PC-3 (cell line): ENCODE measurements around the gene RPAP2. TPM values are rescaled to one million over a fixed set of nuclear protein-coding genes. Genes with fewer than 3 reads are reported as not detected.

Experiments
- ATAC-seq: fragments of 200-7000 bp; cut with Tn5 transposase; 2 replicates; pipeline ENCODE4 v1.9.1; 2020; ENCODE audit warnings: mild to moderate bottlenecking, moderate library complexity
- BruUV-seq: library from RNA; stranded (reverse); fragments of 400-500 nt; replicated peaks from 2 replicates; lab custom pipeline; 2021; lab: Mats Ljungman, UMichigan
- CTCF ChIA-PET: fragments of 300-600 bp; sonication (Branson Sonifier 250); formaldehyde crosslinking; loops from one replicate; lab custom pipeline; 2022; ENCODE audit warnings: antibody characterized with exemption; lab: Charles Lee
- POLR2A ChIA-PET: fragments of 300-600 bp; sonication (Branson Sonifier 250); formaldehyde crosslinking; loops from one replicate; lab custom pipeline; 2022; ENCODE audit warnings: antibody characterized with exemption; ENCODE audit not compliant: unreplicated experiment; lab: Charles Lee
- DNase-seq: peaks from one replicate; pipeline ENCODE4 v3.0.0-alpha.2; 2015
- H2AFZ ChIP-seq: fragments of 300-600 bp; sonication (generic); 2 replicates; pipeline ENCODE4 v1.6.0; 2016; ENCODE audit warnings: antibody characterized with exemption, low read length
- H3F3A ChIP-seq: fragments of 300-600 bp; sonication (generic); one replicate; pipeline ENCODE4 v1.6.0; 2017; ENCODE audit warnings: antibody characterized with exemption, low read length, control low read depth, mild to moderate bottlenecking; ENCODE audit not compliant: unreplicated experiment
- H3K27ac ChIP-seq: fragments of 300-600 bp; sonication (generic); 2 replicates; pipeline ENCODE4 v1.5.1; 2016; ENCODE audit warnings: mild to moderate bottlenecking, low read length
- H3K27me3 ChIP-seq: fragments of 300-600 bp; sonication (generic); 2 replicates; pipeline ENCODE4 v1.6.1; 2016; ENCODE audit warnings: low read length, mixed read lengths
- H3K36me3 ChIP-seq: fragments of 300-600 bp; sonication (generic); 2 replicates; pipeline ENCODE4 v1.6.1; 2016; ENCODE audit warnings: low read depth, mixed run types, low read length, mixed read lengths
- H3K4me1 ChIP-seq: fragments of 300-600 bp; sonication (generic); 2 replicates; pipeline ENCODE4 v1.5.1; 2016; ENCODE audit warnings: low read length; ENCODE audit not compliant: insufficient read depth
- H3K4me2 ChIP-seq: fragments of 300-600 bp; sonication (generic); 2 replicates; pipeline ENCODE4 v1.6.0; 2016; ENCODE audit warnings: low read length
- H3K4me3 ChIP-seq: fragments of 300-600 bp; sonication (generic); 2 replicates; pipeline ENCODE4 v1.5.1; 2016; ENCODE audit warnings: mild to moderate bottlenecking, low read length, mixed read lengths
- H3K79me2 ChIP-seq: fragments of 300-600 bp; sonication (generic); 2 replicates; pipeline ENCODE4 v1.6.1; 2017; ENCODE audit warnings: low read length, mixed read lengths
- H3K9ac ChIP-seq: fragments of 300-600 bp; sonication (generic); 2 replicates; pipeline ENCODE4 v1.6.0; 2016; ENCODE audit warnings: mild to moderate bottlenecking, low read length
- H3K9me2 ChIP-seq: fragments of 300-600 bp; sonication (generic); replicated peaks from 2 replicates; pipeline ENCODE4 v1.6.1; 2016; ENCODE audit warnings: mixed run types, low read length, mixed read lengths
- H3K9me3 ChIP-seq: fragments of 300-600 bp; sonication (generic); 2 replicates; pipeline ENCODE4 v1.6.1; 2016; ENCODE audit warnings: low read length, mixed read lengths
- H4K20me1 ChIP-seq: fragments of 300-600 bp; sonication (generic); 2 replicates; pipeline ENCODE4 v1.6.1; 2016; ENCODE audit warnings: low read length, mixed read lengths
- EZH2 ChIP-seq: fragments of 300-600 bp; sonication (generic); IDR thresholded peaks from one replicate; pipeline ENCODE4 v1.6.1; 2017; ENCODE audit warnings: antibody characterized with exemption, mild to moderate bottlenecking, low read length; ENCODE audit not compliant: unreplicated experiment
- EZH2phosphoT487 ChIP-seq: fragments of 300-600 bp; sonication (generic); IDR thresholded peaks from 2 replicates; pipeline ENCODE4 v1.6.1; 2018; ENCODE audit warnings: mild to moderate bottlenecking, antibody characterized with exemption, low read length, borderline replicate concordance
- intact Hi-C: fragments of 100-400 bp; cut with micrococcal nuclease; formaldehyde crosslinking; loops from 2 replicates; pipeline ENCODE4 v1.9.0; 2023
- total RNA-seq: library from RNA; depleted of rRNA; stranded (reverse); fragments of >200 nt; gene quantifications from 2 replicates; pipeline ENCODE4 v1.2.3, GENCODE V29; 2014
- TF ChIP-seq, protein P1 (sequence below): fragments of 300-600 bp; sonication (generic); conservative IDR thresholded peaks from 2 replicates; pipeline ENCODE4 v1.5.1; 2017; ENCODE audit warnings: antibody characterized with exemption, low read depth, mild to moderate bottlenecking, low read length

The RPAP2 gene
- total RNA-seq, 1 experiment from 2014 or later, result 4.3 TPM

GRCh38 chr1:92443893-92444292, 145.0 kb downstream of the RPAP2 start:
- intact Hi-C loops, result no loop called here
- Histone ChIP-seq H3K4me1 (0 out of 2 replicates have a peak, but pooled peaks cover 7% of the 10 kb centered on the region), H3K9me2 (no peaks in the 10 kb centered on the region), H3F3A (no peaks in the 10 kb centered on the region), H2AFZ (no peak overlapping the region), H3K9me3 (no peaks in the 10 kb centered on the region), H3K4me2 (no peak overlapping the region), H3K79me2 (no peaks in the 10 kb centered on the region), H3K27me3 (no peaks in the 10 kb centered on the region), H3K27ac (no peak overlapping the region), H3K9ac (no peak overlapping the region), H4K20me1 (no peaks in the 10 kb centered on the region), H3K36me3 (no peaks in the 10 kb centered on the region), H3K4me3 (no peak overlapping the region)
- ATAC-seq (no peak), DNase-seq (no peak)
- POLR2A ChIA-PET, result no interaction called here
- TF ChIP-seq, protein P1, sequence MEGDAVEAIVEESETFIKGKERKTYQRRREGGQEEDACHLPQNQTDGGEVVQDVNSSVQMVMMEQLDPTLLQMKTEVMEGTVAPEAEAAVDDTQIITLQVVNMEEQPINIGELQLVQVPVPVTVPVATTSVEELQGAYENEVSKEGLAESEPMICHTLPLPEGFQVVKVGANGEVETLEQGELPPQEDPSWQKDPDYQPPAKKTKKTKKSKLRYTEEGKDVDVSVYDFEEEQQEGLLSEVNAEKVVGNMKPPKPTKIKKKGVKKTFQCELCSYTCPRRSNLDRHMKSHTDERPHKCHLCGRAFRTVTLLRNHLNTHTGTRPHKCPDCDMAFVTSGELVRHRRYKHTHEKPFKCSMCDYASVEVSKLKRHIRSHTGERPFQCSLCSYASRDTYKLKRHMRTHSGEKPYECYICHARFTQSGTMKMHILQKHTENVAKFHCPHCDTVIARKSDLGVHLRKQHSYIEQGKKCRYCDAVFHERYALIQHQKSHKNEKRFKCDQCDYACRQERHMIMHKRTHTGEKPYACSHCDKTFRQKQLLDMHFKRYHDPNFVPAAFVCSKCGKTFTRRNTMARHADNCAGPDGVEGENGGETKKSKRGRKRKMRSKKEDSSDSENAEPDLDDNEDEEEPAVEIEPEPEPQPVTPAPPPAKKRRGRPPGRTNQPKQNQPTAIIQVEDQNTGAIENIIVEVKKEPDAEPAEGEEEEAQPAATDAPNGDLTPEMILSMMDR, result no peak
- no peak for TF ChIP-seq EZH2
- TF ChIP-seq EZH2phosphoT487, result no peak
- CTCF ChIA-PET, result no interaction called here
- BruUV-seq, result no TSS peak

DNA sequence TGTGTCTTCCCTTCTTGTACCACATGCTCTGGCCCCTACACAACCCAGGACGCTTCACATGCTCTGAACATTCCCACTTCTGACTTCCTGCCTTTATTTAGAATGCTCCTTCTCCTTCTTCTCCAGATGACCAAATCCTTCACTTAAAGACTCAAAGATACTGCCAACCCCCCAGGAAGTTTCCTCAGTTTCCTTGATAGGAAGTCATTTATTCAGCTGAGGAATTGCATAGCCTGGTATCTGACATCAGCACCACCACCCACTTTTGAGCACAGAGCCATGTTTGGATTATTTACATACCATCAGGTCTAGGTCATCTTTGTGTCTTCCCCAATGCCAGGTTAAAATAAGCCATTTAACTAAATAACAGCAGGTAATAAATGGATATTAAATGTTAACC, 145.5 kb downstream of the RPAP2 start:
- H2AFZ ChIP-seq, result no peak overlapping the region
- ATAC-seq, result no peak
- intact Hi-C loops, result no loop called here
- H3K36me3 ChIP-seq, result no peaks in the 10 kb centered on the region
- H3K9me3 ChIP-seq, result no peaks in the 10 kb centered on the region
- H3F3A ChIP-seq, result no peaks in the 10 kb centered on the region
- no peak overlapping the region for H3K9ac ChIP-seq
- H3K79me2 ChIP-seq, result no peaks in the 10 kb centered on the region
- no peak overlapping the region for H3K4me3 ChIP-seq
- H3K4me1 ChIP-seq, result 0 out of 2 replicates have a peak, but pooled peaks cover 7% of the 10 kb centered on the region
- no peak overlapping the region for H3K27ac ChIP-seq
- no peaks in the 10 kb centered on the region for H3K27me3 ChIP-seq
- no TSS peak for BruUV-seq
- H3K9me2 ChIP-seq, result no peaks in the 10 kb centered on the region
- ChIA-PET CTCF (no interaction called here), POLR2A (no interaction called here)
- no peak overlapping the region for H3K4me2 ChIP-seq
- no peak for TF ChIP-seq EZH2
- TF ChIP-seq, protein P1, result no peak
- no peak for TF ChIP-seq EZH2phosphoT487
- H4K20me1 ChIP-seq, result no peaks in the 10 kb centered on the region
- peak; percentile 17 for DNase-seq

- no peak for ATAC-seq
- H3K27me3 ChIP-seq, result no peaks in the 10 kb centered on the region
- H3K9ac ChIP-seq, result no peak overlapping the region
- no peak for TF ChIP-seq EZH2
- TF ChIP-seq, protein P1, result no peak
- no peak for TF ChIP-seq EZH2phosphoT487
- H3K4me3 ChIP-seq, result no peak overlapping the region
- no peaks in the 10 kb centered on the region for H4K20me1 ChIP-seq
- H3F3A ChIP-seq, result no peaks in the 10 kb centered on the region
- no peaks in the 10 kb centered on the region for H3K9me2 ChIP-seq
- no peaks in the 10 kb centered on the region for H3K79me2 ChIP-seq
- BruUV-seq, result no TSS peak
- H3K9me3 ChIP-seq, result no peaks in the 10 kb centered on the region
- 0 out of 2 replicates have a peak, but pooled peaks cover 7% of the 10 kb centered on the region for H3K4me1 ChIP-seq
- no peaks in the 10 kb centered on the region for H3K36me3 ChIP-seq
- CTCF ChIA-PET, result no interaction called here
- H3K4me2 ChIP-seq, result no peak overlapping the region
- POLR2A ChIA-PET, result no interaction called here
- intact Hi-C loops, result no loop called here
- no peak overlapping the region for H2AFZ ChIP-seq
- DNase-seq, result no peak
- no peak overlapping the region for H3K27ac ChIP-seq
These were observed 147.0 kb downstream of the RPAP2 start for GRCh38 chr1:92445865-92446264.
